Measurements from ENCODE around the gene MLLT6.

MLLT6 gene

DNA sequence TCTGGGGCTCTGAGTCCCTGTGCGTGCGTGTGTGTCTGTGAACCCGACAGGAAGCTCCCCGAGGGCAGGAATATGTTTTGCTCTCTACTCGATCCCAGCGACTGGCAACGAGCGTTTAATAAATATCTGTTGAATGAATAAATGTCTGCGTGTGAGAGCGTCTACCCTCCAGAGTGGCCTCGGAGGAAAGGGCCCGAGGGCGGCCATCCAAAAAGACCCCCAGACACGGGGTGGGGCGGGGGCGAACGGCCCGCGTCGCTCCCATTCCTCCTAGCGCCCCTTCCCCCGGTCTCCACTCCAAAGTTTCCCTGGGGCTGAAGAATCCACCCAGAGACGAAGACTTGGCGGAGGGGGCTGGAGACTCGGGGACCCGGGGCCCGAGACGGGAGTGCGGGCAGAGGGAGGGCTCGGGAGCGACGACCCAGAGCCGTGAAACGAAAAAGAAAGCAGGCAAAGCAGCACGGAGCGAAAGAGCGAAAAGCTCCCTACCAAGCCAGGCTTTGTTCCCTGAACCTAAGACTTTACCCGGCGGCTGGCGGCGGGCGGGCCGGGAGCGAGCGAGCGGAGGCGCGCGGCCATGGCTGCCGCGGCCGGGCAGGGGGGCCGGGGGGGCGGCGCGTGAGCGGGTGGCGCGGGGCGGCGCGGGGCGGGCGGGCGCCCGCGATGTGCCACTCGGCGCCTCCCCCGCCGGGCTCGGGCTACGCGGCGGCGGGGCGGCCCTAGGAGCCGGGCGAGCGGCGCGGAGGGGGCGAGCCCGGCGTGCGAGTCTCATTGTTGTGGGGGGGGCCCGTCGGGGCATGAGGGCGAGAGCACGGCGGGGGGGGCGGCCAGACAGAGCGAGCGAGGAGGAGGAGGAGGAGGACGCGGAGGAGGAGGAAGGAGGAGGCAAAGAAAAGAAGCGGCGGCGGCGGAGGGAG is at the start of gene MLLT6:
TSS of gene MLLT6 (plus strand) at position 668 of the 917 bp plus-strand sequence. CDS start 360 bp downstream, outside the sequence.
- DNase-seq (ENCODE audit: low read depth in 2 of 3, low spot score in 2 of 3): peak in 1 of 3 experiments; percentile 42

DNA sequence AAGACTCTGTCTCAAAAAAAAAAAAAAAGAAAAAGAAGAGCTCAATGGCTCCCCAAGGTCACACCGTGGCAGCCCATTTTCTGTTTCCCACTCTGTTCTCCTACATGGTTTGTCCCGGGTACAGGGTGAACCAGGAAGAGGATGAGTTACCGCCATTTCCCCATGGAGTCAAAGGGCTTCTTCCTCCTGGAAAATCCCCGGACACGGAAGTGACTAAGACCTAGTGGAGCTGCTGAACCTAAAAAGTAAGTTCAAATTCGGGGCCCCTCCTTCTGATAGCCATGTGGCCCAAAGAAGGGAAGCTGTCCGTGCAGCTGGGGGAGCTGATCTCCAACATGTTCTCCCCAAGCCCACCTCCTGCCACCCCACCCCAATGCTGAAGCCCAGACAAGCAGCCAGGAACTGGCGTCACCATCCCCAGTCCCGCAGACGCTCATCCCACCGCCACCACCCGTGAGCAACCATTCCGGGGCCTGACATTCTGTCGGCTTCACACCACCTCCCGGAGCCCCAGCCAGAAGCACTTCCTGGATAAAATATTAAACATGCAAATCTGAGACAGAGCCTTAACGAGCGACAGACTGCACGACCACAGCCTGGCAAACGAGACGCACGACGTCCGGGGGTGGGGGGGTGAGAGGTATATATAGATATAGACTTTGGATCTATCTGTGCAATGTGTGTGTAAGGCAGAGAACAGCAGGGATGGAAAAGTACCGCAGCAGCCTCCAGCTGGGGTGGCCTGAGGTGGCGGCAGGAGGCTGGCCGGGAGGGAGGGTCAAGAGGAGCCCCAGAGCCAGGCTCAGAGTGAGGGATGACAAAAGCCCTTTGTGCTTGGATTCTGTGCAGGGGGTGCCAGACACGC is 47.9 kb upstream of the MLLT6 start:
- no peak for DNase-seq (ENCODE audit: low read depth in 2 of 3, low spot score in 2 of 3)

DNA sequence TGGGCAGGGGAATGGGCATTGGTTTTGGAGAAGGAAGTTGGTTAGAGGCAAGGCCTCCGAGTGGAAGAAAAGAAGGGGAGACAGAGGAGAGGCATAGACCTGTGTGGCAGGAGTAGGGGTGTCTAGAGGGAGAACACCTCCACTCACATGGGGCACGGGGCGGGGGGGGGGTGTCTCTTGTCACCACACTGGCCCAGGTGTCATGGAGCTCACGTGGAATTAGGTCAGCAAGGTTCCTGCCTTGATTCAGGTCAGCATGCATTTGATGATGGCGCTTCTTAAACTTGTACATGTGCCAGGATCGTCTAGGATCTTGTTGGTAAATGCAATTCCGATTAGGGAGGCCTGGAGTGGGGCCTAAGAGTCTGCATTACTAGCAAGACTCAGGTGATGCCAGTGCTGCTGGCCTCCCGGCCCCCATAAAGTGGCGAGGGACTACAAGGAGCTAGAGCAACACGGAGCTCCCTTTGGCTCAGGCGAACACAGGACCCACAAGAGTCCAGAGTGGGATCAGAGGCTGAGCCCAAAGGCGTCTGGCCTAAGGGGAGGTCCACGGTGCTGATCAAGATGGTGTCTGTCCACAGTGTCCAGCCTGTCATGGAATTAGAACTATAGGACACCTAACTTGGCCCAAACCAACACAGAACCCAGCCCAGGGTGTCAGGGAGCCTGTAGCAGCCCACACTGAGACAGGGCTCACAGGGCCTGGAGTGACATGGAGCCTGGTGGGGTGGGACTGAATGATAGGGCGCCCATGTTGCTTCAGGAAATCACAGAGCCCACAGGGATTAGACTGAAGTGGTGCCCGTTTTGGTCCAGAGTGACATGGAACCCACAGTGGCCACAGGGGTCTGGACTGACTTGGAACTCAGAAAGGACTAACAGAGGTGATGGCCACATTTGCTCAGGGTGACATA is 47.0 kb upstream of the MLLT6 start:
- no peak for DNase-seq (ENCODE audit: low read depth in 2 of 3, low spot score in 2 of 3)

DNA sequence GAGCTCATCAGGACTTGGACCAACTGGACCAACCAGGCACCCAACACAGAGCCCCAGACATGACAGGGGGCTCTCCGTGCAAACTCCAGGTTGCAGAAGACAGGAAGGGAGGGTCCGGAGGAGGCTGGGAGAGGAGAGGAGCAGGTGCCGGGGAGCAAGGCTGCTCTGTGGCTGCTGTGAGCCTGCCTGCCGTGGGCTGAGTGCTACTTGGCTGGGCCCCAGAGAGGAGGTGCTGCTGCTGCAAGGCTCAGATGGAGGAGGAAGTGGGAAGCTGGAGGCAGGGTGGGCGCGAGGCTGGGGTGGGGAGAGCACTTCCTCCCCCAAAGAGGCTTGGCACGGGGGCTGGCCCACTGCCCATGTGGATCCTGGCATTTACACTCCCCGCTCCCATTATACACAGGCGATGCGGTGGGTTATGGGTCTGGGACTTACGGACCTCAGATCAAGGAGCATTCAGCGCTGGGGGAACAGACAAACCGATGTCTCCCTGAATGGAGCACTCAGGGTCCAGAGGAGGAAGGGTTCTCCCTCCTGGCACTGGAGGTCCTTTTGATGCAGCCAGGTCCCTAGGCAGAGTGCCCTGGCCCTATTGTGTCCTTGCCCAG is 46.2 kb upstream of the MLLT6 start:
- DNase-seq (ENCODE audit: low read depth in 2 of 3, low spot score in 2 of 3): no peak

DNA sequence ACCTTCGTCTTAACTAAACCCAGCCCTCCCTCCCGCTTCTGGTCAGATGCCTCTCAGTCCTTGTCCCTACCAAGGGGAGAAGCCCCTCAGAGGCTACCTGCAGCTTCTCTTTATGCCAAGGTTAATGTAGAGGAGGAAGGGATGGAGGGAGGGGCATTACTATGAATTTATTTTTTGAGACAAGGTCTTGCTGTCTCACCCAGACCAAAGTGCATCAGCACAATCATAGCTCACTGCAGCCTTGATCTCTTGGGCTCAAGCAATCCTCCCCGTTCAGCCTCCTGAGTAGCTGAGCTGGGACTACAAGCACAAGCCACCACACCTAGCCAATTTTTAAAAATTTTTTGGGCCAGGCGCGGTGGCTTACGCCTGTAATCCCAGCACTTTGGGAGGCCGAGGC is 45.7 kb upstream of the MLLT6 start:
- no peak for DNase-seq (ENCODE audit: low read depth in 2 of 3, low spot score in 2 of 3)

DNA sequence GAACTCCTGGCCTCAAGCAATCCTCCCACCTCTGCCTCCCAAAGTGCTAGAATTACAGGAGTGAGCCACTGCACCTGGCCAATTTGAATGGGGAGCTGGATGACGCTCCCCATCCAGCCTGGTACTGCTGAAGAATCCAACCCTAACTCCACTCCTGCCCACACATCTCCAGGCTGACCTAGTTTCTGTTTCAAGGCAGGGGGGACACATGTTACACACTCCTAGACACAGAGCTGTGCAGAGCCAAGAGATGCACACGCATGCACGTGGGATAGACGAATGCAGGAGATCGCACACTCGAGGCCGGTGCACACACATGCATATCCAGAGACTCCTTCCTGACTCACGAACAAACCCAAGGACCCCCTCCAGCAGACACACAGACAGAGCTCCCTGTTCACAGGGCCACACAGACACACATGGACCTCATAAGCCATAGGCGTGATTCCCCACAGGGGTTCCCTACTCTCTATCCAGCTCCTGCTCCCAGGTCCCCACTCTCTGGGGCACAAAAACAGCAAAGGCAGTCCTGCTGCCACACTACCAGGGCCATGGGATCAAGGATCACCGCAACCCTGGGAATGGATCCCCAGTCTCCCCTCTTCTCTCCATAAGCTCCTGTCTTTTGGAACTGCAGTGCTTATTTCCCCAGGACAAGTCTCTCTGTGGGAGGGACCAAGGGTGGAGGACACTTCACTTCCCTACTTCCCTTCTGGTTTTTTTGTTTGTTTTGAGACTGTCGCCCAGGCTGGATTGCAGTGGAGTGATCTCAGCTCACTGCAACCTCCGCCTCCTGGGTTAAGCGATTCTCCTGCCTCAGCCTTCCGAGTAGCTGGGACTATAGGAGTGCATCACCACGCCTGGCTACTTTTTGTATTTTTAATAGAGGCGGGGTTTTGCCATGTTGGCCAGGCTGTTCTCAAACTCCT is 44.7 kb upstream of the MLLT6 start:
- no peak for DNase-seq (ENCODE audit: low read depth in 2 of 3, low spot score in 2 of 3)

DNA sequence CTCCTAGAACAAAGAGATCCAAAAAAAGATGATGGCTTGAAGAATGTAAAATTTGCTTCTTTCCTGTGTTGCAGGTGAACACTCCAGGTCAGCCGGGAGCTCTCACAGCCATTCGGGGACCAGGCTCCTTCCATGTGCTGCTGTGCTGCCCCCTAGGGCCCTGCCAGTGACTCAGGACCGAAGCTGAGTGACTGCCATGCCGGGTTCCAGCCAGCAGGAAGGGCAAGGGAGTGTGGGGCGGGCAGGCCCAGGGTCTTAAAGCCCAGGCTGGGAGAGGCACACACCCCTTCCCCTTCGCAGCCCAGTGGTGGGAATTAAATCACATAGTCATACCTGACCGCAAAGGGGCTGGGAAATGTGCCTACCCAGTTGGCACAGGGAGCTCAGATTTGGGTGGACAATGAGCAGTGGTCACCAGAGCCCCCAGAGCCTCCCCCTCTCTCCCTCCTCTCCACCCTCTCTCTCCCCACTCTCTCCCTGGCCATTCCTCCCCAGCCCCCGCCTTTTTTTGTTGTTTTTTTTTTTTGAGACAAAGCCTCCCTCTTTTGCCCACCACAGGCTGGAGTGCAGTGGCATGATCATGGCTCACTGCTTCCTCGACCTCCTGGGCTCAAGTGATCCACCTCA is 41.8 kb upstream of the MLLT6 start:
- peak in 1 of 3 experiments; percentile 37 for DNase-seq (ENCODE audit: low read depth in 2 of 3, low spot score in 2 of 3)

DNA sequence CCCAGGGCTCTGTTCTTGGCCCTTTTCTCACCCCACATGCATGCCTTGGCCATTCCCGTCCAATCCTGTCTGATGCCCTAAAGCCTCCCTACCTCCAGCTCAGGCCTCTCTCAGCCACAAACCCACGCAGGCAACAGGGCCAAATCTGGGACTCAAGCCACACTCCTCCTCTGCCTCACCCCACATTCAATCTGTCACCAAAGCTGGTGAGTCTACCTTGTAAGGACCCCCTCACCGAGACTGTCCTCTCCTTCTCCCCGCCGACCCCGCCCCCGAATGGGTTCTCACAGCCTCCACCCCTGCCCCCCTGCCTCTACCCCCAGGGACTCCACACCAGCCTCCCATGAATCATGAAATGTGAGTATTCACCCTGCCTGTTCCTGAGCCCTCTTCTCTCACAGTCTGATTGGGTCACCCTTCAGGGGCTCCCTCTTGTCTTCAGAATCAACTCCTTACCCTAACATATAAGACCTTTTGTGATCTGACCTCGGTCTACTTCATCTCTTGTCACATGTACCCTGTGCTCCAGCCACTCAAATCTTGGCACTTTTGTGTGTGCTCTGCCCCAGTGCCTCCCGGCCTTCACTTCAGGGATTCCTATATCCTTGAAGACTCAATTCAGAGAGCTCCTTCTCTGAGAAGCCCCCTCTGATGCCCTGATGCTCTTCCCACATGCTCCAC is 41.0 kb upstream of the MLLT6 start:
- DNase-seq (ENCODE audit: low read depth in 2 of 3, low spot score in 2 of 3): no peak

DNA sequence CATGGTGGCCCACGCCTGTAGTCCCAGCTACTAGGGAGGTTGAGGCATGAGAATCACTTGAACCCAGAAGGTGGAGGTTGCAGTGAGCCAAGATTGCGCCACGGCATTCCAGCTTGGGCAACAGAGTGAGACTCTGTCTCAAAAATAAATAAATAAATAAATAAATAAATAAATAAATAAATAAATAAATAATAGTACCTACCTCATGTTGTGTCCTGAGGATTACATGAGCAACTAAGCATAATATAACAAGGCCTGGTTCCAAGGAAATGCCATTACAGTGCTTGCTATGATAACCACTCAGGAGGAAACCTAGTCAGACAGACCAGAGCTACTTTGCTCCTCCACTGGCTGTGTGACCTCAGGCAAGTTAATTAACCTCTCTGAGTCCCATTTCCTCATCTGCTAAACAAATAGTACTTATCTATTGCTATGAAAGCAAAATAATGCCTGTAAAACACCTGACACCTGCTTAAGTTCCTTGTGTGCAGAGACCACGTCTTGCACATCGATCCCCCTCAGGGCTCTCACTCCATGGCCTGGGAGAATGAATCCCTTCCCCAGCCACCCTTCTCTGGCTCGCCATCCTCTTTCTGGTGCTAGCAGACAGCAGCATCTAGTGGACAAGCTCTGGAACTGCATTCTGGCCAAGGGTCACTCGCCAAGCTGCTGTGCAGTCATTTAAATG is 37.8 kb upstream of the MLLT6 start:
- DNase-seq (ENCODE audit: low read depth in 2 of 3, low spot score in 2 of 3): no peak

DNA sequence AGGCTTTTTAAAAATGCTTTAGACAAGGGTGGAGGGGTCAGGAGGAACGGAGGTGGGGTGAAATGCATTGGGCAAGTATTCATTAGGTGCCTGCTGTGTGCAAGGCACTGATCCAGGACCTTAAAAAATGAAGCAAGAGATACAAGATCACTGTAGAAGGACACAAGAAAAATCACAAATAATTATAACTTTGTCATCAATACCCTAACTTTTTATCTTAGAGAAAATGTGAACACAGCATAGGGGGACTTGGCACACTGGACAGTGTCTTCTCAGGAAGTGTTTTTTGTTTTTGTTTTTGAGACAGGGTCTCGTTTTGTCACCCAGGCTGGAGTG is 37.3 kb upstream of the MLLT6 start:
- no peak for DNase-seq (ENCODE audit: low read depth in 2 of 3, low spot score in 2 of 3)

DNA sequence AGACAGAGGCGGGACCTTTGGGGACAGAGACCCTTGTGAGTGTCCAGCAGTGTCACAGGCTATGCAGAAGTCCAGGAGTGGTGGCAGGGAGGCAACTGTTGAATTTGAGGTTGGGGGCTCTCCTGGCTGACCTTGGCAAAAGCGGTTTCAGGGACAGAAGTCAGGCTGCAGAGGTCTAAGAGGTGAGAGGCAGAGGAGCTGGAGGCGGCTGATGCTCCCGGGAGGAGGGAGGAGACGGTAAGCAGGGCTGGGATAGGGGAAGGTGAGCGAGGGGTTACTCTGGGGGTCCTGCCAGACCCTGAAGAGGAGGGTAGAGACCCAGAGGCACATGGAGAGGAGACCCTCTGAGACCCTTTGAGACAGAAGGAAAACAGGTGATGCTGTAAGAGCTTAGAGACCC is 35.6 kb upstream of the MLLT6 start:
- DNase-seq (ENCODE audit: low read depth in 2 of 3, low spot score in 2 of 3): no peak

DNA sequence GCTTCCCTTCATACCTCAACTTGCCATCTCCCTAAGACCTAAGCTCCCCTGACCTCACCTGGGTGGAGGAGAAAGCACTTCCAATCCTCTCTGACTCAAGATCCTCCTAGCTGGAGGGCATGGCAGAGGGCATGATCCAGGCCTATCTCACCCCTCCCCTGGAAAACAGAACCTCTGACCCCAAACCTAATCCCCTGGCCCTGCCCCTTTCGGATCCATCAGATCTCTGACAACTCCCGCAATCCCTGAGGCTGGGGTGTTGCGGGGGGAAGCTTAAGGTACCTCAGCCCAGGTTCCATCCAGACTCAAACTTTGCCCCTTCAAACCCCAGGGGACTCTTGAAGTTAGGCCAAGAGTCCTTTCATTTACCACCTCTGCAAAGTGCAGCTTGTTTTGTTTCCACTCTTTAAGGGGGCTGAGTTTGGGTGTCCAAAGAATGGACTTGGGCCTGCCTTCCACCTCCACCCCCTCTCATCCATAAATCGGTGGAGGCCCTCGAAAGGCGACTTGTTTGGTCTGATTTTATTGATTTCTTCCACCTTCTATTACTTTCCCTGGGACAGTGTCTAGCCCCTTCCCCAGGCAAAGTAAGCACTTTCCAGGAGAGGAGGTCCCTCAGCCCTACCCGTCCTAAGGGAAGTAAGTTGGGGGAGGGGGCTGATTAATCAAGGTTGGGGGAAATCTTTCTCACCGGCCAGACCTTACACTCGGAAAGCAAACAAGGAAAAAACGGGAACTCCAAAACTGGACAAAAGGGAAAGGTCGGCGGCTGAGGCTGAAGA is 32.9 kb upstream of the MLLT6 start:
- no peak for DNase-seq (ENCODE audit: low read depth in 2 of 3, low spot score in 2 of 3)

DNA sequence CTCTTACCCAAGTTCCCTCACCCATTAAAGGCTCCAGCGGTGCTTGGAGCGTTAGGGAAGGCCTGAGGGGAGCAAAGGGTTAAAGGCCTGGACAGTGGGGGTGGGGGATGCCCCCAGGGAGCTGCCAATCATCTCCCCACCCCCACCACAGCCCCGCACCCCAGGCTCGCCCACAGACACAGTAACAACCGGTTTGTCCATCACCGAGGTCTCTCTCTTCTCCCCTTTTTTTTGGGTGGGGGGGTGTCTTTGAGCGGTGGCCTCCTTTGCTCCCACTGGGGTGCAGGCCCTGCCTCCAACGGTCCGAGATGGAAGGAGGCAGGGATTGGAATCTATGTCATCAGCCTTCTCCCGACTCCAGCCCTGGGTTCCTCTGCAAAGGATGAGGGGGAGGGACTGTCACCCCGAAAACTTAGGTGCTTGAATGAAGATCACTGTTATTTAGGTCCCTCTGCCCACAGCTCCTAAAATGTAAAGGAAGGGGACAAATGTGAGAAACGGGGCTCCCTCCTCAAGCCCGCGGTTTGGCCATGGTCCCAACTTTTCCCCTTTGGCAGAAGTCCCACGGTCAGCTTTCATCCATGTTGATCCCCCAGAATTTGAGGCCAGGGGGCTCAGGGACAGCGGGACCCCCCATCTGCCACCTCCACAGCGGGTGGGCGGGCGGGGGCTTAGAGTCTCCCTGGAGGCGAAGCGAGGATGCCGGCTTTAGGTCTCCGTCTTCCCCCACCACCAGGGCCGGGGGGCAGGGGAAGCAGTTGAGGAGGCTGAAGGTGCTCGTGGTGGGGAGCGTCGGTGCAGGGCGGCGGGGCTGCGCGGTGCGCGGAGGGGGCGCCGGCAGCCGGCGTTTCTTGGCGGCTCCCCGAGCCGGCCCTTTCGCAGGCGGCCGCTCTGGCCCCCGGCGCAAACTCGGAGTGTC is 32.0 kb upstream of the MLLT6 start:
- no peak for DNase-seq (ENCODE audit: low read depth in 2 of 3, low spot score in 2 of 3)

DNA sequence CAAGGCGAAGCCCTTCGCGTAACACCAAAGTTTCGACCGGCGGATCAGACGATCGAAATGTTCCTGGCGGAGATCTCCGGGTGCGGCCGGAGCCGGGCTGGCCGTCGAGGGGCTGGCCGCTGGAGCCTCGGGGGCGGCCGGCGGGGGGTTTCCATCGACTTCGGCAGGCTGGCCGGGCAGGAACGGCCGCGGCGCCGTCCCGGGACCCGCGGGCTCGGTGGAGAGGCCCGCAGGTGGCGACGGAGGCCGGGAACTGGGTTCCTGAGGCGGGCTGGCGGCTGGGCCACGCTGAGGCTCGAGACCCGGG is 31.4 kb upstream of the MLLT6 start:
- DNase-seq (ENCODE audit: low read depth in 2 of 3, low spot score in 2 of 3): no peak

DNA sequence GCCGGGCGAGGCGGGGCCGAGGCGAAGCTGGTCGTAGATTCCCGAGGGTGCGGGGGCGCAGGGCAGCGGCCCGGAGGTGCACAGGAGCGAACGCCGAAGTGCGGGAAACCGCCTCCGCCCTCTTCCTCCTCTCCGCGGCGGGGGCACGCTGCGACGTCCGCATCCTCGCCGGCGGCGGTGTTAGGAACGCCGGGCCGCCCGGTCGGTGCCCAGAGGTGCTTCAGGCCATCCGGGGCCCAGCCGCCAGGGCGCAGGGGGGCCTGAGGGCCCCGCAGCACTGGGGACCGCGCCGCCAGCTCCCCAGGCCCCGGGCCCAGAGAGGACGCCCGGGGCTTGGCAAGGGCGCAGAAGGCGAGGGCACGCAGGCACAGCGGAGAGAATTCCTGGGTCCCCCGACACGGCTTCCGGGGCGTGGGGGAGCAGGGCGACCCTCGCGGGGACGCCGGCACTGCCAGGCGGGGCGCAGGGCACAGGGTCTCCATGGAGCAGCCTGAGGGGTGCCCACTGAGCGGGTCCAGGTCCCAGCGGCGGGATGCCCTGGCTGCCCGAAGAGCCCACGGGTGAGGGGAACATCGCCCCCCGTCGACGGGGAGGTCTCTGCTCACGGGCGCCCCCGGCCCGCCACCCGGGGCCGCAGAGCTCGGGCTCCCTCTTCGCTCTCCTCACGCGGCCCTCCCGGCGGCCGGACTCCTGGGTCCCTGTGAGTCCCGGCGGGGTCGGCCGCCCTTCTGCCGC is 30.9 kb upstream of the MLLT6 start:
- no peak for DNase-seq (ENCODE audit: low read depth in 2 of 3, low spot score in 2 of 3)
